Transverse colon (tissue), 4 donors: ENCODE measurements around the gene CLEC4A.

ENCODE experiments used
- POLR2A ChIP-seq: fragments of 450-650 bp; IDR thresholded peaks from one replicate; pipeline ENCODE4 v1.6.1; 2016; ENCODE audit warnings: antibody characterized with exemption, mild to moderate bottlenecking, moderate library complexity
- POLR2AphosphoS5 ChIP-seq, 3 donors: sonication (generic); formaldehyde crosslinking; IDR thresholded peaks; one replicate each; pipeline ENCODE4 v1.6.1; 2016; ENCODE audit warnings: antibody characterized with exemption in 3 of 3
- TF ChIP-seq, protein P1 (sequence below), 5 experiments: fragments of 200-600 bp in 3 of 5; fragments of 450-650 bp in 2 of 5; sonication (generic) in 3 of 5; IDR thresholded peaks; 1 replicate in 2 of 5; 2 replicates in 3 of 5; pipeline ENCODE4 v1.5.1; 2016 to 2017; ENCODE audit warnings: antibody characterized with exemption in 5 of 5, inconsistent platforms in 3 of 5, mild to moderate bottlenecking in 2 of 5, moderate library complexity in 1 of 5

DNA sequence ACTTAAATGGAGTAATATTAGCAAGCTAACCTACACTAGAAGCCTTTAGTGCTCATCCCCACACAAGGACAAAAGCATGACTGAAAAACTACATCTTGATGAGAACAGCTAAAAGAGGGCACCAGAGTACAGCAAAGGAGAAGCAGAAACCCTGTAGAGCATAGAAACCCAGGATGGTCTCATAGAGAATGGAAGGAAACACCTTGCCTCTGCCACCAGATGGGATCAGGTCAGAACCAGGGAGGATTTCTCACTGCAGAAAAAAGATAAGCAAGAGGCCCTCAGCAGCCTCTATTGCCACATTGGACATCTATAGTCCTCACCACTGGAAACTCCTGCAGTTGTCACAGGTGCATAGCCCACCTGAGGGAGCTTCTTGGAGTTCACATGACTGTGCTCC, 19.8 kb downstream of the CLEC4A start:
- TF ChIP-seq, protein P1, sequence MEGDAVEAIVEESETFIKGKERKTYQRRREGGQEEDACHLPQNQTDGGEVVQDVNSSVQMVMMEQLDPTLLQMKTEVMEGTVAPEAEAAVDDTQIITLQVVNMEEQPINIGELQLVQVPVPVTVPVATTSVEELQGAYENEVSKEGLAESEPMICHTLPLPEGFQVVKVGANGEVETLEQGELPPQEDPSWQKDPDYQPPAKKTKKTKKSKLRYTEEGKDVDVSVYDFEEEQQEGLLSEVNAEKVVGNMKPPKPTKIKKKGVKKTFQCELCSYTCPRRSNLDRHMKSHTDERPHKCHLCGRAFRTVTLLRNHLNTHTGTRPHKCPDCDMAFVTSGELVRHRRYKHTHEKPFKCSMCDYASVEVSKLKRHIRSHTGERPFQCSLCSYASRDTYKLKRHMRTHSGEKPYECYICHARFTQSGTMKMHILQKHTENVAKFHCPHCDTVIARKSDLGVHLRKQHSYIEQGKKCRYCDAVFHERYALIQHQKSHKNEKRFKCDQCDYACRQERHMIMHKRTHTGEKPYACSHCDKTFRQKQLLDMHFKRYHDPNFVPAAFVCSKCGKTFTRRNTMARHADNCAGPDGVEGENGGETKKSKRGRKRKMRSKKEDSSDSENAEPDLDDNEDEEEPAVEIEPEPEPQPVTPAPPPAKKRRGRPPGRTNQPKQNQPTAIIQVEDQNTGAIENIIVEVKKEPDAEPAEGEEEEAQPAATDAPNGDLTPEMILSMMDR (IDR thresholded peaks at IDR 0.05): no peak
- TF ChIP-seq POLR2AphosphoS5 (IDR thresholded peaks at IDR 0.05) (no peak), POLR2A (no peak)
